Subcutaneous abdominal adipose tissue (tissue), 5 donors: Measurements from ENCODE around the gene PREPL.
"Not testable (repeated sequence)": the region's sequence is repeated elsewhere in the genome, so short reads cannot be mapped to it uniquely, and the experiment has no call there.

Source experiments
- H3K27ac ChIP-seq: one replicate; pipeline ENCODE4 v1.7.0; 2013; ENCODE audit warnings: low read depth, mild to moderate bottlenecking, inconsistent platforms, low read length, moderate library complexity
- H3K27me3 ChIP-seq, 5 donors: one replicate each; pipeline ENCODE4 v1.7.0; 2013; ENCODE audit warnings: low read length in 5 of 5, inconsistent platforms in 1 of 5; ENCODE audit not compliant: control insufficient read depth in 5 of 5, insufficient read depth in 4 of 5
- H3K36me3 ChIP-seq, 5 donors: one replicate each; pipeline ENCODE4 v1.7.0; 2013; ENCODE audit warnings: low read length in 5 of 5; ENCODE audit not compliant: control insufficient read depth in 5 of 5, insufficient read depth in 5 of 5
- H3K4me1 ChIP-seq, 5 donors: one replicate each; pipeline ENCODE4 v1.7.0; 2013; ENCODE audit warnings: low read length in 5 of 5, mild to moderate bottlenecking in 3 of 5, moderate library complexity in 1 of 5; ENCODE audit not compliant: control insufficient read depth in 5 of 5, insufficient read depth in 5 of 5
- H3K4me3 ChIP-seq, 5 donors: one replicate each; pipeline ENCODE4 v1.7.0; 2013; ENCODE audit warnings: low read length in 5 of 5, low read depth in 1 of 5
- H3K9ac ChIP-seq, 5 donors: one replicate each; pipeline ENCODE4 v1.7.0; 2013; ENCODE audit warnings: low read length in 5 of 5, mild to moderate bottlenecking in 4 of 5, moderate library complexity in 3 of 5
- H3K9me3 ChIP-seq, 5 donors: one replicate each; pipeline ENCODE4 v1.7.0; 2013; ENCODE audit warnings: low read length in 5 of 5; ENCODE audit not compliant: control insufficient read depth in 5 of 5
- donor health status: healthy.
- donor health status: healthy.
- donor health status: healthy.
- donor health status: healthy.
- donor health status: healthy.

Gene PREPL

DNA sequence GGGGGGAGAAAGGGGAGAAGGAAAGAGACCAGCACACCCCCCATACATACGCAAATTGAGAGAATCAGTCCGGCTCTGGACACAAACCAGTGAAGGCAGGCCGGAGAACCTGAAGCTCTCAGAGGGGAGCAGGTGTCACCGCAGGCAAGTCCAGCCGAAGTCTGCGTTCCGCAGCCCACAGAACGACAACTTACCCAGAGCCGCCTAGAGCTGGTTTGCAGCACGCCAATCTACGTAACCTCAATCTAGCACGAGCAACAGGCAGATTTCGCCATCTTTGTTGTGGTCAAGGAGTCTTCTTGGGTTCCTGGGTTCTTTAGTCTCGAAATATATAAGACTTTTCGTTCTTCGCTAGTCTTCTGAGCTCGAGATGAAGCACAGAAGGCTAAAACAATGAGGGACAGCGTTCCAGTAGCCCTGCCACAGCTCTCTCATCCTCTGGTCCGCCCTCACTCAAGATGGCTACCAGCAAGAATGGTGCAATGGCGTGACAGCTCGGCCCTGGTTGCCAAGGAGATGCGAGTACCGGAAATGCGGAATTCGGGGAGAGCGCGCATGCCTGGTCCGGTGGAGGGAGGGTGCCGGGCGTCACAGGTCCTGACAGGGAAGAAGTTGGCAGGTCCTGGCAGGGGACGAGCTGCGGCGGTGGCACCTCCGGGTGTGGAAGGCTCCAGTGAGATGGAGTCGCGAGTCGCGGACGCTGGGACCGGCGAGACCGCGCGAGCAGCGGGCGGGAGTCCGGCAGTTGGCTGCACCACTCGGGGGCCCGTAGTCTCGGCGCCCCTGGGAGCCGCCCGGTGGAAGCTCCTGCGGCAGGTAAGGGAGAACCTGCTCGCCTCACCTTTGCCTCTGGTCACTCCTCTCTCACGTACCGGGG, at the start of gene PREPL, which contains the start of gene CAMKMT:
Gene PREPL (minus strand): TSS at position 165 of the 877 bp plus-strand sequence. CDS start 15,152 bp downstream, outside the sequence.
Gene CAMKMT (plus strand): TSS at position 618 of the 877 bp plus-strand sequence.
- no peaks in the 10 kb centered on the region for H3K27me3 ChIP-seq
- H3K27ac ChIP-seq: peak within 1 kb of the TSS; percentile 100
- H3K9ac ChIP-seq: peak within 1 kb of the TSS; percentile 85 to 99 (median 94)
- no peaks in the 10 kb centered on the region for H3K9me3 ChIP-seq
- peak within 1 kb of the TSS; percentile 89 to 99 (median 96) for H3K4me3 ChIP-seq
- no peaks in the 10 kb centered on the region for H3K36me3 ChIP-seq
- H3K4me1 ChIP-seq: peaks cover 4 to 26% (median 22%) of the 10 kb centered on the region in 5 donors

GRCh38 chr2:44398243-44398897, 37.1 kb upstream of the PREPL start:
- Histone ChIP-seq H3K4me1 (peaks cover 0 to 9% (median 0%) of the 10 kb centered on the region in 5 donors), H3K27ac (no peak overlapping the region), H3K9me3 (no peaks in the 10 kb centered on the region), H3K4me3 (peak overlapping the region; percentile 7 to 55 (median 30)), H3K27me3 (no peaks in the 10 kb centered on the region), H3K36me3 (no peaks in the 10 kb centered on the region), H3K9ac (peak overlapping the region in 2 of 5 donors; percentile 28 to 40)

DNA sequence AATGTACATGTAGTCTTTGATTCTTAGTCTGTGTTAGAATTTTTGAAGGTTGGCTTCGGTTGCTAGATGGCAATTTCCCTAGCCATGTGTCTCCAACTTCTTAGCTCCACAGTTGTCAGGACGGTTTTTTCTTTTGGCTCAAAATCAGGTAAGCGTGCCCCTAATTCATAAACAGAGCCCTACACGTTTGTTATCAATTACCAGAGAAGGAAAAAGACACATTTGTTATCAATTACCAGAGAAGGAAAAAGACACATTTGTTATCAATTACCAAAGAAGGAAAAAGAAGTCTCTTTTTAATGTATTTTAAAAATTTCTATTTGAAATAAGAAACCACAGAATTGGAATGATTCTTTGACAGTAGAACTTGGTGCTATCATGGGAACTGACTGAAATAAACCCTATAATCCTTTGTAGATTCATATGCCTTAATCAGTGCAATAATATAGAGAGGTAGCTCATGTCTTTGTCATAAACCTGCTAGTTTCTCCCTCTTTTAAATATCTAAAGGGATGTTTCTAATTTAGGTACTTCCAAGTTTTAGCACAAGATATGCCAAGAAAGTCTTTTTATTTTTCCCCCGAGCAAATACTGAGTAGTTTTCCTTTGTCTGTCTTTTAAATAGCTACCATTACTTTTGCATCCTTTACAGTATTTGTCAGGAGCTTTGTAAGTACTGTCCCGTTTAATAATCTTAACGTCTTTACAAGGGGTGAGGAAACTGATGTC, 36.3 kb upstream of the PREPL start:
- Histone ChIP-seq H3K27me3 (no peaks in the 10 kb centered on the region), H3K27ac (no peak overlapping the region), H3K9ac (peak overlapping the region in 2 of 5 donors; percentile 28 to 40), H3K4me1 (peaks cover 0 to 9% (median 0%) of the 10 kb centered on the region in 5 donors), H3K9me3 (no peaks in the 10 kb centered on the region), H3K36me3 (no peaks in the 10 kb centered on the region), H3K4me3 (peak overlapping the region in 4 of 5 donors; percentile 7 to 55 (median 31))

DNA sequence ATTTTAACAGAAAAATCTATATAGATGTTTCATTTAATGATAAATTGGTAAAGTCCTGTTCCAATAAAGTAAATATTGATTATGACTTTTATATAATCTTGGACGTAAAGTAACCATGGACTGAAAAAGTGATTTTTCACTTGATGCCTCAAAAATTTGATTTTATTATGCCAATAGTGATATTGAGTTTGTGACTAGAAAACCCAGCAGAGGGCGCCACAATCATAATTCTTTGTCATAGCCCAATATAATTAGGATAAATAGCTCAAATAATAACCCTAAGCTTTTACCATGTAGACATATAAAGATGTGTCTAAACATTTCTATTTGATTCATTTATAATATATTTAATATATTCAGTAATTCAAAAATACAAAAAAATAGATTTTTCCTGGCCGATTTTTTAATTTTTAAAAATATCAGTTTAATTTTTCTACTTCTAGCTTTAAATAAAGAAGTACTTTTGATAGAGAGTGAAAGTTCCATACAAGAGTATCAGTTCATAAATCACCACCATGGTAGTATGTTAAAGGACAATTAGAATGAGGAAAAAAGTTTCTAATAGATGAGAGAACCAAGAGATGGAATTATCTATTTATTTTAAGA, 31.1 kb upstream of the PREPL start:
- no peaks in the 10 kb centered on the region for H3K4me1 ChIP-seq
- no peak overlapping the region for H3K4me3 ChIP-seq
- no peak overlapping the region for H3K27ac ChIP-seq
- H3K9me3 ChIP-seq: no peaks in the 10 kb centered on the region
- H3K27me3 ChIP-seq: no peaks in the 10 kb centered on the region
- no peak overlapping the region for H3K9ac ChIP-seq
- H3K36me3 ChIP-seq: no peaks in the 10 kb centered on the region

GRCh38 chr2:44389895-44390294, 28.6 kb upstream of the PREPL start:
- no peak overlapping the region for H3K27ac ChIP-seq
- H3K9me3 ChIP-seq: no peaks in the 10 kb centered on the region
- no peaks in the 10 kb centered on the region for H3K4me1 ChIP-seq
- no peaks in the 10 kb centered on the region for H3K36me3 ChIP-seq
- H3K27me3 ChIP-seq: no peaks in the 10 kb centered on the region
- H3K9ac ChIP-seq: no peak overlapping the region
- no peak overlapping the region for H3K4me3 ChIP-seq

DNA sequence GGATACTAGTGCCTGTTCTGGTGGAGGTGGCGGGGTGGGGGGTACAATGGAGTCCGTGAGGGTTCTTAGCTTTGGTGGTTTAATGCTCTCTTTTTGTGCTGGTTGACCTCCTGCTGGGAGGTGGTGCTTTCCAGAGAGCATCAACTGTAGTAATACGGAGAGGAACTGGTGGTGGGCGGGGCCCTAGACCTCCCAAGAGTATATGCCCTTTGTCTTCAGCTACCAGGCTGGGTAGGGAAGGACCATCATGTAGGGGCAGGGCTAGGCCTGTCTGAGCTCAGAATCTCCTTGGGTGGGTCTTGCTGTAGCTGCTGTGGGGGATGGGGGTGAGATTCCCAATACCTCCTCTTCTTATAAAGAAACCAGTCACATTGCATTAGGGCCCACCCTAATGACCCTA, 27.6 kb upstream of the PREPL start:
- Histone ChIP-seq H3K9me3 (no peaks in the 10 kb centered on the region), H3K27me3 (no peaks in the 10 kb centered on the region), H3K9ac (no peak overlapping the region), H3K36me3 (no peaks in the 10 kb centered on the region), H3K27ac (no peak overlapping the region), H3K4me1 (no peaks in the 10 kb centered on the region), H3K4me3 (no peak overlapping the region)

DNA sequence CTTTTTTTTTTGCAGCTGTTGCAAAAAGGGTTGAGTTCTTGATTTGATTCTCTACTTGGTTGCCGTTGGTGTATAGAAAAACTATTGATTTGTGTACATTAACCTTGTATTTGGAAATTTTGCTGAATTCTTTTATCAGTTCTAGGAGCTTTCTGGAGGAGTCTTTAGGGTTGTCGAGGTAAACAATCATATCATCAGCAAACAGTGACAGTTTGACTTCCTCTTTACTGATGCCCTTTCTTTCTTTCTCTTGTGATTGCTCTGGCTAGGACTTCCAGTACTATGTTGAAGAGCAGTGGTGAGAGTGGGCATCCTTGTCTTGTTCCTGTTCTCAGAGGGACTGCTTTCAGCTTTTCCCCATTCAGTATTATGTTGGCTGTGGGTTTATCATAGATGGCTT, 23.9 kb upstream of the PREPL start:
- not testable (repeated sequence) for H3K27me3 ChIP-seq

GRCh38 chr2:44377486-44377885, 16.2 kb upstream of the PREPL start:
- Histone ChIP-seq H3K4me1 (no peaks in the 10 kb centered on the region), H3K9ac (no peak overlapping the region), H3K27ac (no peak overlapping the region), H3K9me3 (no peaks in the 10 kb centered on the region), H3K27me3 (no peaks in the 10 kb centered on the region), H3K36me3 (peaks cover 0 to 3% (median 0%) of the 10 kb centered on the region in 5 donors), H3K4me3 (no peak overlapping the region)

More for the DNA sequence above, 23.9 kb upstream of the PREPL start:
- H3K4me3 ChIP-seq, H3K9ac ChIP-seq, H3K27ac ChIP-seq, H3K9me3 ChIP-seq, H3K36me3 ChIP-seq, H3K4me1 ChIP-seq: not testable (repeated sequence)

- Histone ChIP-seq H3K36me3 (peaks cover 0 to 3% (median 0%) of the 10 kb centered on the region in 5 donors), H3K9me3 (no peaks in the 10 kb centered on the region), H3K4me1 (no peaks in the 10 kb centered on the region), H3K27me3 (no peaks in the 10 kb centered on the region), H3K27ac (no peak overlapping the region), H3K4me3 (no peak overlapping the region), H3K9ac (peak overlapping the region in 1 of 5 donors; percentile 32)
Observed at GRCh38 chr2:44372246-44372645, 11.0 kb upstream of the PREPL start.
